Heart left ventricle (tissue), 16 donors: ENCODE results near the gene SH3TC1. TPM values are rescaled to one million over a fixed set of nuclear protein-coding genes. Genes with fewer than 3 reads are reported as not detected.

Experiments used
- ATAC-seq, 4 donors: fragments of 200-7000 bp; cut with Tn5 transposase; one replicate each; pipeline ENCODE4 v1.9.1; 2020 to 2022; ENCODE audit warnings: moderate library complexity in 4 of 4, mild to moderate bottlenecking in 3 of 4, moderate number of reproducible peaks in 1 of 4
- DNase-seq, 5 donors: peaks; one replicate each; pipeline ENCODE4 v3.0.0-alpha.2; 2020
- H3K27ac ChIP-seq, 12 donors: fragments of 200-600 bp; sonication (generic) in 4 of 12; one replicate each; pipeline versions ENCODE4 v1.5.0 to v1.8.0; 2016 to 2022; ENCODE audit warnings: mild to moderate bottlenecking in 2 of 12
- H3K27me3 ChIP-seq, 9 donors: fragments of 200-600 bp; sonication (generic) in 2 of 9; one replicate each; pipeline versions ENCODE4 v1.5.1 to v1.8.0; 2016 to 2022; ENCODE audit warnings: mild to moderate bottlenecking in 3 of 9
- H3K36me3 ChIP-seq, 9 donors: fragments of 200-600 bp; sonication (generic) in 2 of 9; one replicate each; pipeline versions ENCODE4 v1.5.0 to v1.8.0; 2018 to 2022; ENCODE audit warnings: mild to moderate bottlenecking in 2 of 9
- H3K4me1 ChIP-seq, 12 donors: fragments of 200-600 bp; sonication (generic) in 4 of 12; one replicate each; pipeline versions ENCODE4 v1.5.0 to v1.8.0; 2016 to 2022; ENCODE audit warnings: mild to moderate bottlenecking in 3 of 12
- H3K4me3 ChIP-seq, 12 donors: fragments of 200-600 bp; sonication (generic) in 4 of 12; one replicate each; pipeline versions ENCODE4 v1.5.0 to v1.8.0; 2017 to 2022; ENCODE audit warnings: mild to moderate bottlenecking in 9 of 12, moderate library complexity in 4 of 12
- H3K9me3 ChIP-seq, 12 donors: fragments of 200-600 bp; sonication (generic) in 4 of 12; one replicate each; pipeline versions ENCODE4 v1.5.0 to v1.8.0; 2016 to 2022; ENCODE audit warnings: mild to moderate bottlenecking in 1 of 12
- POLR2A ChIP-seq, 2 donors: fragments of 450-650 bp; IDR thresholded peaks; one replicate each; pipeline ENCODE4 v1.6.1; 2017; ENCODE audit warnings: antibody characterized with exemption in 2 of 2, mild to moderate bottlenecking in 2 of 2, moderate library complexity in 2 of 2
- WGBS, 4 donors: extraction: QIAGEN DNeasy Blood & Tissue Kit in 2 of 4; methylation state at CpG; one replicate each; pipeline versions ENCODE4 v1.1.5 to v1.1.7; 2013 to 2018; 5-methylcytosine and 5-hydroxymethylcytosine counted together
- intact Hi-C, 10 donors: fragments of 100-400 bp; cut with DNase I; formaldehyde crosslinking; loops; one replicate each; pipeline versions ENCODE4 v1.11.1 to v1.14.2; 2022
- polyA plus RNA-seq, 2 donors: library from polyadenylated mRNA; stranded (reverse); fragments of 200-250 nt; gene quantifications; one replicate each; pipeline ENCODE4 v1.2.3, GENCODE V29; 2013
- total RNA-seq, 9 donors: library from RNA; depleted of rRNA in 2 of 9; stranded (reverse); fragments of >200 nt in 2 of 9; fragmentation: NEBNext Ultra II Directional in 3 of 9; extraction: Animal tissue kit (Norgen Biotek cat#: 25700) in 3 of 9; gene quantifications; one replicate each; pipeline versions ENCODE4 v1.1.0 to v1.2.4, GENCODE V29; 2016 to 2023
- TF ChIP-seq, protein P1 (sequence below), 12 donors: fragments of 200-600 bp; sonication (generic) in 4 of 12; IDR thresholded peaks; one replicate each; pipeline versions ENCODE4 v1.5.0 to v1.8.0; 2018 to 2022; ENCODE audit warnings: antibody characterized with exemption in 12 of 12, mild to moderate bottlenecking in 5 of 12
- donor health status: ischemic (EF 13 %, LVEDD 7.1; RV severe dilation, severe dysfunction).
- donor health status: healthy with polysubstance abuse.
- donor health status: DM: no; HTN: yes; CAD: no.
- donor health status: DM: no; HTN: no; CAD: no.
- donor health status: ischemic (EF 25% LVEDD 6.9; RV normal size, moderate dysfunction).
- donor health status: ischemic (EF 25% LVEDD 5.7; RV mildly dilated, moderate dysfunction).
- donor health status: healthy.
- donor health status: DM: yes; HTN: yes; CAD: no.
- donor health status: ischemic (EF 35%, LVEDD 5.7; RV mildly dilated, moderate dysfunction).
- donor health status: nonischemic (EF 11% LVEDD 7.7; RV severe dilation, severe dysfunction).
- donor health status: DM: yes; HTN: yes; CAD: no.
- donor health status: PGD.
- donor health status: ischemic (EF 29% LVEDD 5.4; RV normal size, mild dysfunction).
- donor health status: nonischemic (EF 23%, LVEDD 6.1; RV moderate dilation, normal function).

Gene SH3TC1
- total and polyA plus RNA-seq, 11 donors, result 5.8 to 45.9 (median 10.9) TPM

DNA sequence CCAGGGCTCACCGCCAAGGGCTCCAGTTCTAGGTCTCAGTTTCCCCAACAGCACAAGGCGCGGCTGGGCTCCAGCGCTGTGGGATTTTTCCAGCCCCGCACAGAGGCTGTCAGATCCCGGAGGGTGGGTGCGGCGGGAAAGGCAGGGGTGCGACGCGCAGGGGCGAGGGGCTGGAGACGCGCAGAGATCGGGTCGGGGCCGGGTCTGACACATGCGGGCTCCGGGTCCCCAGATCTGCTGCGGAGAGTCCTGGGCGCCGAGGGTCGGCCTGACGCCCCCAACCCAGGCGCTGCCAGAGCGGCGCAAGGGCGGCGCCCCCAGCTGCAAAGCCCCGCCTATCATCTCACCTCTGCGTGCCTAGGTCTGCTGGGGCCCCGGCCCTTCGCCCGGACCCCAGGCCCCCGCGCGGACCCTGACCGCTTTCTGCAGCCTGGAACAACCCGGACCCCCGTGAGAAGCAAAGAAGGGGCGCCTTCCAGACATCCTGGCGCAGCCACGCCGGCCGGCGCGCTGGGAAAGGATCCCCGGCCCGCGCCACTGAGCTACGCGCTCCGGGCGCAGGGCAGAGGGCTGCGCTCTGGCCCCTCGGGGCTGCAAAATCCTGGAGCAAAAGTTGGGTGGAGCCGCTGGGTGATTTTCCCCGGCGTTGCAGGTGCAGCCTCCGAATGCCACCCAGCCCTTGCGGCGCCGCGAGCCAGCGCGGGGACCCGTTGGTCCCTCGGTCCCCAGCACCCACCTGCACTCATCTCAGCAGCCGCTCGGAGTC lies 41.0 kb upstream of the SH3TC1 start:
- peak overlapping the region; percentile 56 to 99 (median 74) for H3K4me3 ChIP-seq
- H3K27ac ChIP-seq, result peak overlapping the region in 3 of 12 donors; percentile 51 to 79 (median 53)
- no peaks in the 10 kb centered on the region for H3K9me3 ChIP-seq
- DNase-seq (peak in 1 of 5 donors; percentile 70), ATAC-seq (peak in 2 of 4 donors; percentile 0 to 1)
- TF ChIP-seq POLR2A (IDR thresholded peaks at IDR 0.05), result no peak
- TF ChIP-seq, protein P1, sequence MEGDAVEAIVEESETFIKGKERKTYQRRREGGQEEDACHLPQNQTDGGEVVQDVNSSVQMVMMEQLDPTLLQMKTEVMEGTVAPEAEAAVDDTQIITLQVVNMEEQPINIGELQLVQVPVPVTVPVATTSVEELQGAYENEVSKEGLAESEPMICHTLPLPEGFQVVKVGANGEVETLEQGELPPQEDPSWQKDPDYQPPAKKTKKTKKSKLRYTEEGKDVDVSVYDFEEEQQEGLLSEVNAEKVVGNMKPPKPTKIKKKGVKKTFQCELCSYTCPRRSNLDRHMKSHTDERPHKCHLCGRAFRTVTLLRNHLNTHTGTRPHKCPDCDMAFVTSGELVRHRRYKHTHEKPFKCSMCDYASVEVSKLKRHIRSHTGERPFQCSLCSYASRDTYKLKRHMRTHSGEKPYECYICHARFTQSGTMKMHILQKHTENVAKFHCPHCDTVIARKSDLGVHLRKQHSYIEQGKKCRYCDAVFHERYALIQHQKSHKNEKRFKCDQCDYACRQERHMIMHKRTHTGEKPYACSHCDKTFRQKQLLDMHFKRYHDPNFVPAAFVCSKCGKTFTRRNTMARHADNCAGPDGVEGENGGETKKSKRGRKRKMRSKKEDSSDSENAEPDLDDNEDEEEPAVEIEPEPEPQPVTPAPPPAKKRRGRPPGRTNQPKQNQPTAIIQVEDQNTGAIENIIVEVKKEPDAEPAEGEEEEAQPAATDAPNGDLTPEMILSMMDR (IDR thresholded peaks at IDR 0.05), result no peak
- no peaks in the 10 kb centered on the region for H3K36me3 ChIP-seq
- intact Hi-C loops, result loop anchor here in 2 of 10 donors (5.0 kb wide), 2 partner anchors 46 to 106 kb away; no protein-coding TSS in a partner anchor
- H3K27me3 ChIP-seq, result peaks cover 0 to 14% (median 2%) of the 10 kb centered on the region in 9 donors
- peaks cover 5 to 38% (median 21%) of the 10 kb centered on the region in 12 donors for H3K4me1 ChIP-seq
- 2 to 7% (median 3%) methylated on average over 3 to 70 of the region's 70 CpGs for WGBS, 4 donors

DNA sequence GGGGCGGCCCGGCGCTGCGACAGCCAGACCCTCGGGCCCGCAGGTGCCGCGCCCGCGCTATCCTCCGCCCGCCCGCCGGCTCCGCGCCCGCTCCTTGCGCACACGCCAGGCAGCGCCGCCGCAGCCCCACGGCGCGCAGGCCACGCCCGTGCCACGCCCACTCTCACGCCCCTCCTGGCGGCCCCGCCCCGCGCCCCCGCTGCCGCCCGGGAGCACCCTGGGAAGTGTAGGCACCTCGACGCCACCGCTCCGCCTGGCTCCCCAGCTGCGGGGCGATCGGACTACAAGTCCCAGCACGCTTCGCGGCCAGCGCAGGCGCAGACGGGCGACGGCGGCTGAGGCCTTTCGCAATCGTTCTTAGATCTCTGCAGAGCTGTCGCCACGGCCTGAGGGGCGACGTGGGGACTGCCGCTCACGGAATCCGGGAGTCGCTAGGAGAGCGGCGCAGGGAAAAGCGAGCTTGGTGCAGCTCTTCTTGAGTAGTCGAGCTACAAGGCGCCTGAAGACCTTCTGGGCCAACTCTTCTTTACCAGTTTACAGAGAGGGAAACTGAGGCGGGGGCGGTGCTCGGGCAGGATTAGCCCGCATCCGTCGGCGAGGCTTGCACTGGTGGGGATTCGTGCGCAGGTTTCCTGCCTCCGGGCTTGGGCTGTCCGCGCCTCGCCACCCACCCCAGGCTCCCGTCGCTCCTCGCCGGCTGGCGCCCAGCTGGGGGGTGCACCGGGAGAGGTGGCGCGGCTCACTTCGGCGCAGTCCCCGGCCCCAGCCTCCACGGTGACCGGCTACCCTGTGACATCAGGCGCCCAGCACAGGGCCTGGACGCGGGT lies 40.2 kb upstream of the SH3TC1 start, which contains the start of gene ABLIM2:
Gene ABLIM2 (minus strand): TSS at position 104 of the 827 bp plus-strand sequence. CDS start 124 bp downstream, outside the sequence.
- peak within 1 kb of the TSS; percentile 63 to 99 (median 74) for H3K4me3 ChIP-seq
- ATAC-seq (peak; percentile 97 to 98 (median 98)), DNase-seq (peak; percentile 98 to 100 (median 98))
- H3K27me3 ChIP-seq, result peaks cover 0 to 14% (median 2%) of the 10 kb centered on the region in 9 donors
- TF ChIP-seq, protein P1 (IDR thresholded peaks at IDR 0.05), result peak in 1 of 12 donors; percentile 11
- peak; percentile 14 to 89 for TF ChIP-seq POLR2A (IDR thresholded peaks at IDR 0.05)
- intact Hi-C loops, result loop anchor here in 2 of 10 donors (5.0 kb wide), 2 partner anchors 47 to 107 kb away; no protein-coding TSS in a partner anchor
- H3K36me3 ChIP-seq, result no peaks in the 10 kb centered on the region
- H3K4me1 ChIP-seq, result peaks cover 5 to 35% (median 21%) of the 10 kb centered on the region in 12 donors
- 0 to 1% (median 0%) methylated on average over 41 to 96 of the region's 96 CpGs for WGBS, 4 donors
- no peaks in the 10 kb centered on the region for H3K9me3 ChIP-seq
- peak within 1 kb of the TSS in 11 of 12 donors; percentile 46 to 91 (median 74) for H3K27ac ChIP-seq

DNA sequence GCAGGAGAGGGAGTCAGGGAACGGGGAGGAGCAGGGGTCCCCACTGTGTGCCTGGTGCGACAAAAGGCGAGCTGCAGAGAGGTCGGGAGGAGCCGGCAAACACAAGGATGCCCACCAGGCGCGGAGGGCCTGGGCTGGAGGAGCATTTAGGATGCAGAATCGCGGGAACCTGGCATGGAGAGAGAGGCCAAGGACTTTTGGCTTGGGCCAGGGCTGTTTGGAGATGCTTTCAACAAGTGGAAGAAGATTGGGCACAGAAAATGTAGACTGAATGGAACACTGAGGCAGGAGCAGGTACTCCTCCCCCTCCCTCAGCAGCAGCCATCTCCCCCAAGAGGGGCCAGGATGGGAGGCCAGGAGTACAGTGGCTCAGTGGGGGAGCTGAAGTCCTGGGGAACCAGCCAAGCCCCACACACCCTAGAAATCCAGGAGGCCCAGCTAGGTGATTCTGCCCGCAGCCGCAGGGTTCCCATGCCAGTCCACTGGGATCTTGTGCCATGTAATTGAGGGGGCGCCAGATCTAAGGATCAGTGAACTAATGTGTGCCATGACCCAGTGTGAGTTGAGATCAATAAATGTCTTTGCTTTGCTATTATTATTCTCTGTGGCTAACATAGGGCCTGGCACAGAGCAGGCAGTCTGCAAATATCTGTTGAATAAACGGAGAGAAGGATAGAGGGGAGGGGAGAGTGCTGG lies 39.4 kb upstream of the SH3TC1 start:
- no peak for ATAC-seq
- DNase-seq, result peak in 2 of 5 donors; percentile 27 to 65
- peaks cover 5 to 35% (median 21%) of the 10 kb centered on the region in 12 donors for H3K4me1 ChIP-seq
- WGBS, 4 donors, result 28 to 43% (median 30%) methylated on average over 9 to 13 of the region's 13 CpGs
- peak overlapping the region in 9 of 12 donors; percentile 51 to 91 (median 74) for H3K27ac ChIP-seq
- H3K9me3 ChIP-seq, result no peaks in the 10 kb centered on the region
- H3K27me3 ChIP-seq, result peaks cover 0 to 14% (median 2%) of the 10 kb centered on the region in 9 donors
- peak overlapping the region; percentile 63 to 99 (median 74) for H3K4me3 ChIP-seq
- no peaks in the 10 kb centered on the region for H3K36me3 ChIP-seq
- TF ChIP-seq, protein P1 (IDR thresholded peaks at IDR 0.05), result no peak
- no peak for TF ChIP-seq POLR2A (IDR thresholded peaks at IDR 0.05)
- intact Hi-C loops, result loop anchor here in 2 of 10 donors (5.0 kb wide), 2 partner anchors 47 to 107 kb away; no protein-coding TSS in a partner anchor
